Sciatic nerve (tissue), 2 donors: ENCODE results near the gene DENND6A. TPM values are rescaled to one million over a fixed set of nuclear protein-coding genes. Genes with fewer than 3 reads are reported as not detected.
"Not testable (repeated sequence)": the region's sequence is repeated elsewhere in the genome, so short reads cannot be mapped to it uniquely, and the experiment has no call there.

Experiments used
- ATAC-seq: fragments of 200-7000 bp; cut with Tn5 transposase; one replicate; pipeline ENCODE4 v1.9.1; 2020; ENCODE audit warnings: mild to moderate bottlenecking, moderate library complexity
- DNase-seq: peaks from one replicate; pipeline ENCODE4 v3.0.0-alpha.2; 2020; ENCODE audit warnings: low spot score
- intact Hi-C: fragments of 100-400 bp; cut with DNase I; formaldehyde crosslinking; loops from one replicate; pipeline ENCODE4 v1.14.2; 2022
- total RNA-seq: library from RNA; stranded (reverse); fragmentation: NEBNext Ultra II Directional; extraction: Animal tissue kit (Norgen Biotek cat#: 25700); gene quantifications from one replicate; pipeline ENCODE4 v1.2.1, GENCODE V29; 2021
- donor health status: DM: no; HTN: no; CAD: no.
- donor health status: DM: no; HTN: no; CAD: no.

The DENND6A gene
- total RNA-seq, result 56.3 TPM

GRCh38 chr3:57692396-57693147, at the start of gene DENND6A:
Gene DENND6A, minus strand, starts transcription at chr3:57693077. Its CDS starts 59 bp downstream, at chr3:57693018.
- DNase-seq (peak; percentile 98), ATAC-seq (peak; percentile 95)
- intact Hi-C loops, result no loop called here

GRCh38 chr3:57740027-57740426, 47.1 kb upstream of the DENND6A start:
- no peak for ATAC-seq
- intact Hi-C loops, result no loop called here

GRCh38 chr3:57738391-57738790, 45.5 kb upstream of the DENND6A start:
- intact Hi-C loops, result no loop called here
- ATAC-seq (no peak), DNase-seq (no peak)

More at GRCh38 chr3:57740027-57740426, 47.1 kb upstream of the DENND6A start:
- DNase-seq, result no peak

GRCh38 chr3:57737840-57738239, 45.0 kb upstream of the DENND6A start:
- DNase-seq (no peak), ATAC-seq (no peak)
- intact Hi-C loops, result no loop called here

- DNase-seq, result no peak
- no peak for ATAC-seq
- intact Hi-C loops, result no loop called here
Observed at GRCh38 chr3:57735405-57735804, 42.5 kb upstream of the DENND6A start.

- intact Hi-C loops, result no loop called here
- ATAC-seq, result no peak
- DNase-seq, result no peak
Observed at GRCh38 chr3:57733790-57734189, 40.9 kb upstream of the DENND6A start.

GRCh38 chr3:57731311-57731710, 38.4 kb upstream of the DENND6A start:
- no peak for ATAC-seq
- DNase-seq, result no peak
- intact Hi-C loops, result no loop called here

- ATAC-seq, result no peak
- intact Hi-C loops, result no loop called here
- no peak for DNase-seq
Observed at GRCh38 chr3:57730682-57731081, 37.8 kb upstream of the DENND6A start.

GRCh38 chr3:57729334-57730045, 36.6 kb upstream of the DENND6A start:
- intact Hi-C loops, result no loop called here
- no peak for ATAC-seq

GRCh38 chr3:57727106-57727505, 34.2 kb upstream of the DENND6A start:
- intact Hi-C loops, result no loop called here

More at GRCh38 chr3:57729334-57730045, 36.6 kb upstream of the DENND6A start:
- DNase-seq, result no peak

GRCh38 chr3:57726397-57726796, 33.5 kb upstream of the DENND6A start:
- no peak for ATAC-seq
- no peak for DNase-seq
- intact Hi-C loops, result no loop called here

More at GRCh38 chr3:57727106-57727505, 34.2 kb upstream of the DENND6A start:
- DNase-seq, result no peak
- ATAC-seq, result no peak

- intact Hi-C loops, result no loop called here
- DNase-seq (no peak), ATAC-seq (no peak)
Observed at GRCh38 chr3:57718118-57718517, 25.2 kb upstream of the DENND6A start.

- ATAC-seq (no peak), DNase-seq (no peak)
- intact Hi-C loops, result no loop called here
Observed at GRCh38 chr3:57717205-57717868, 24.5 kb upstream of the DENND6A start.

- intact Hi-C loops, result no loop called here
- ATAC-seq (no peak), DNase-seq (no peak)
Observed at GRCh38 chr3:57715686-57716085, 22.8 kb upstream of the DENND6A start.

- intact Hi-C loops, result no loop called here
- no peak for ATAC-seq
Observed at GRCh38 chr3:57709559-57709958, 16.7 kb upstream of the DENND6A start.

GRCh38 chr3:57709031-57709430, 16.2 kb upstream of the DENND6A start:
- DNase-seq (no peak), ATAC-seq (peak; percentile 45)
- intact Hi-C loops, result no loop called here

More at GRCh38 chr3:57709559-57709958, 16.7 kb upstream of the DENND6A start:
- DNase-seq, result no peak

GRCh38 chr3:57706462-57706861, 13.6 kb upstream of the DENND6A start:
- DNase-seq (no peak), ATAC-seq (no peak)
- intact Hi-C loops, result no loop called here

GRCh38 chr3:57705351-57705750, 12.5 kb upstream of the DENND6A start:
- intact Hi-C loops, ATAC-seq, DNase-seq: not testable (repeated sequence)

GRCh38 chr3:57701781-57702180, 8.9 kb upstream of the DENND6A start:
- ATAC-seq, result no peak
- intact Hi-C loops, result no loop called here
- DNase-seq, result no peak

GRCh38 chr3:57700737-57701136, 7.9 kb upstream of the DENND6A start:
- intact Hi-C loops, result no loop called here
- DNase-seq, result no peak
- ATAC-seq, result no peak
